ENCODE measurements around the gene KRTAP12-2. TPM values are rescaled to one million over a fixed set of nuclear protein-coding genes. Genes with fewer than 3 reads are reported as not detected.

KRTAP12-2 gene
- polyA plus RNA-seq, 1 donor, result not detected

- DNase-seq, result no peak
- peaks cover 10% of the 10 kb centered on the region for H3K4me1 ChIP-seq (ENCODE audit: control insufficient read depth, insufficient read depth, low read length)
- H3K36me3 ChIP-seq (ENCODE audit: control insufficient read depth, insufficient read depth, low read length), result no peaks in the 10 kb centered on the region
- no CpG with 5 or more reads among the region's 45 CpGs for WGBS (ENCODE audit: insufficient coverage, low lambda C conversion rate)
- no peak overlapping the region for H3K27ac ChIP-seq (ENCODE audit: low read length)
- H3K9me3 ChIP-seq (ENCODE audit: control insufficient read depth, low read depth, low read length), result peaks cover 11% of the 10 kb centered on the region
- no peak overlapping the region for H3K4me3 ChIP-seq (ENCODE audit: low read length)
- peaks cover 90% of the 10 kb centered on the region for H3K27me3 ChIP-seq (ENCODE audit: control insufficient read depth, insufficient read depth, low read length)
These were observed 42.9 kb upstream of the KRTAP12-2 start for GRCh38 chr21:44709426-44710293.

GRCh38 chr21:44708866-44709425, 42.2 kb upstream of the KRTAP12-2 start:
- DNase-seq, result no peak
- no CpG with 5 or more reads among the region's 25 CpGs for WGBS (ENCODE audit: insufficient coverage, low lambda C conversion rate)
- Histone ChIP-seq H3K27ac (ENCODE audit: low read length) (no peak overlapping the region), H3K9me3 (ENCODE audit: control insufficient read depth, low read depth, low read length) (peaks cover 11% of the 10 kb centered on the region), H3K27me3 (ENCODE audit: control insufficient read depth, insufficient read depth, low read length) (peaks cover 91% of the 10 kb centered on the region), H3K4me1 (ENCODE audit: control insufficient read depth, insufficient read depth, low read length) (peaks cover 10% of the 10 kb centered on the region), H3K36me3 (ENCODE audit: control insufficient read depth, insufficient read depth, low read length) (no peaks in the 10 kb centered on the region), H3K4me3 (ENCODE audit: low read length) (no peak overlapping the region)

GRCh38 chr21:44708213-44708865, 41.6 kb upstream of the KRTAP12-2 start:
- H3K36me3 ChIP-seq (ENCODE audit: control insufficient read depth, insufficient read depth, low read length), result no peaks in the 10 kb centered on the region
- peaks cover 11% of the 10 kb centered on the region for H3K9me3 ChIP-seq (ENCODE audit: control insufficient read depth, low read depth, low read length)
- DNase-seq, result no peak
- H3K4me1 ChIP-seq (ENCODE audit: control insufficient read depth, insufficient read depth, low read length), result peaks cover 10% of the 10 kb centered on the region
- H3K27ac ChIP-seq (ENCODE audit: low read length), result no peak overlapping the region
- H3K4me3 ChIP-seq (ENCODE audit: low read length), result no peak overlapping the region
- H3K27me3 ChIP-seq (ENCODE audit: control insufficient read depth, insufficient read depth, low read length), result peaks cover 91% of the 10 kb centered on the region
- WGBS (ENCODE audit: insufficient coverage, low lambda C conversion rate), result no CpG with 5 or more reads among the region's 13 CpGs

GRCh38 chr21:44706706-44707581, 40.2 kb upstream of the KRTAP12-2 start:
- Histone ChIP-seq H3K4me3 (ENCODE audit: low read length) (no peak overlapping the region), H3K36me3 (ENCODE audit: control insufficient read depth, insufficient read depth, low read length) (no peaks in the 10 kb centered on the region), H3K27ac (ENCODE audit: low read length) (no peak overlapping the region), H3K4me1 (ENCODE audit: control insufficient read depth, insufficient read depth, low read length) (peaks cover 10% of the 10 kb centered on the region), H3K9me3 (ENCODE audit: control insufficient read depth, low read depth, low read length) (peaks cover 11% of the 10 kb centered on the region), H3K27me3 (ENCODE audit: control insufficient read depth, insufficient read depth, low read length) (peaks cover 91% of the 10 kb centered on the region)
- DNase-seq, result no peak
- no CpG with 5 or more reads among the region's 46 CpGs for WGBS (ENCODE audit: insufficient coverage, low lambda C conversion rate)

- Histone ChIP-seq H3K36me3 (ENCODE audit: control insufficient read depth, insufficient read depth, low read length) (no peaks in the 10 kb centered on the region), H3K4me3 (ENCODE audit: low read length) (no peak overlapping the region), H3K4me1 (ENCODE audit: control insufficient read depth, insufficient read depth, low read length) (peaks cover 8% of the 10 kb centered on the region), H3K9me3 (ENCODE audit: control insufficient read depth, low read depth, low read length) (peaks cover 11% of the 10 kb centered on the region), H3K27ac (ENCODE audit: low read length) (no peak overlapping the region), H3K27me3 (ENCODE audit: control insufficient read depth, insufficient read depth, low read length) (peaks cover 88% of the 10 kb centered on the region)
- no CpG with 5 or more reads among the region's 54 CpGs for WGBS (ENCODE audit: insufficient coverage, low lambda C conversion rate)
- no peak for DNase-seq
These were observed 39.4 kb upstream of the KRTAP12-2 start for GRCh38 chr21:44706026-44706705.

GRCh38 chr21:44704636-44705001, 37.9 kb upstream of the KRTAP12-2 start:
- no CpG with 5 or more reads among the region's 13 CpGs for WGBS (ENCODE audit: insufficient coverage, low lambda C conversion rate)
- peaks cover 2% of the 10 kb centered on the region for H3K4me1 ChIP-seq (ENCODE audit: control insufficient read depth, insufficient read depth, low read length)
- no peak for DNase-seq
- H3K9me3 ChIP-seq (ENCODE audit: control insufficient read depth, low read depth, low read length), result peaks cover 11% of the 10 kb centered on the region
- peaks cover 85% of the 10 kb centered on the region for H3K27me3 ChIP-seq (ENCODE audit: control insufficient read depth, insufficient read depth, low read length)
- H3K36me3 ChIP-seq (ENCODE audit: control insufficient read depth, insufficient read depth, low read length), result no peaks in the 10 kb centered on the region
- H3K27ac ChIP-seq (ENCODE audit: low read length), result no peak overlapping the region
- H3K4me3 ChIP-seq (ENCODE audit: low read length), result no peak overlapping the region

GRCh38 chr21:44703731-44704635, 37.3 kb upstream of the KRTAP12-2 start:
- H3K4me3 ChIP-seq (ENCODE audit: low read length), result no peak overlapping the region
- H3K27ac ChIP-seq (ENCODE audit: low read length), result no peak overlapping the region
- H3K4me1 ChIP-seq (ENCODE audit: control insufficient read depth, insufficient read depth, low read length), result peaks cover 2% of the 10 kb centered on the region
- H3K36me3 ChIP-seq (ENCODE audit: control insufficient read depth, insufficient read depth, low read length), result no peaks in the 10 kb centered on the region
- WGBS (ENCODE audit: insufficient coverage, low lambda C conversion rate), result no CpG with 5 or more reads among the region's 13 CpGs
- peaks cover 82% of the 10 kb centered on the region for H3K27me3 ChIP-seq (ENCODE audit: control insufficient read depth, insufficient read depth, low read length)
- DNase-seq, result no peak
- H3K9me3 ChIP-seq (ENCODE audit: control insufficient read depth, low read depth, low read length), result peaks cover 7% of the 10 kb centered on the region

- Histone ChIP-seq H3K36me3 (ENCODE audit: control insufficient read depth, insufficient read depth, low read length) (no peaks in the 10 kb centered on the region), H3K9me3 (ENCODE audit: control insufficient read depth, low read depth, low read length) (peaks cover 7% of the 10 kb centered on the region), H3K27ac (ENCODE audit: low read length) (no peak overlapping the region), H3K27me3 (ENCODE audit: control insufficient read depth, insufficient read depth, low read length) (peaks cover 81% of the 10 kb centered on the region), H3K4me1 (ENCODE audit: control insufficient read depth, insufficient read depth, low read length) (peaks cover 7% of the 10 kb centered on the region), H3K4me3 (ENCODE audit: low read length) (no peak overlapping the region)
- WGBS (ENCODE audit: insufficient coverage, low lambda C conversion rate), result no CpG with 5 or more reads among the region's 16 CpGs
- DNase-seq, result no peak
These were observed 36.4 kb upstream of the KRTAP12-2 start for GRCh38 chr21:44702973-44703730.

All from large intestine (tissue), 3 donors.